Loucy (cell line): ENCODE data around the gene RNLS.

Experiments
- H2AFZ ChIP-seq: fragments of 200-600 bp; sonication (generic); 2 replicates; pipeline ENCODE4 v1.6.0; 2016; ENCODE audit warnings: antibody characterized with exemption, mild to moderate bottlenecking, low read length, moderate library complexity
- H3F3A ChIP-seq: fragments of 200-600 bp; 2 replicates; pipeline ENCODE4 v1.6.0; 2016; ENCODE audit warnings: antibody characterized with exemption, low read depth, mild to moderate bottlenecking
- H3K27me3 ChIP-seq: fragments of 200-600 bp; sonication (generic); 2 replicates; pipeline ENCODE4 v1.6.1; 2014; ENCODE audit warnings: low read length, mild to moderate bottlenecking; ENCODE audit not compliant: insufficient read depth, poor library complexity, severe bottlenecking
- H3K36me3 ChIP-seq: fragments of 200-600 bp; sonication (generic); 2 replicates; pipeline ENCODE4 v1.6.1; 2016; ENCODE audit warnings: low read length; ENCODE audit not compliant: insufficient read depth
- H3K4me1 ChIP-seq: fragments of 200-600 bp; sonication (generic); 2 replicates; pipeline ENCODE4 v1.5.1; 2014; ENCODE audit warnings: low read length, mild to moderate bottlenecking; ENCODE audit not compliant: insufficient read depth, poor library complexity, severe bottlenecking
- H3K4me2 ChIP-seq: fragments of 200-600 bp; sonication (generic); 2 replicates; pipeline ENCODE4 v1.6.0; 2014; ENCODE audit warnings: antibody characterized with exemption, low read length, low read depth, mild to moderate bottlenecking; ENCODE audit not compliant: poor library complexity, severe bottlenecking
- H3K4me3 ChIP-seq: fragments of 200-600 bp; sonication (generic); 2 replicates; pipeline ENCODE4 v1.5.1; 2014; ENCODE audit warnings: low read length, mild to moderate bottlenecking, mixed read lengths; ENCODE audit not compliant: poor library complexity, severe bottlenecking
- H3K79me2 ChIP-seq: fragments of 200-600 bp; sonication (generic); 2 replicates; pipeline ENCODE4 v1.6.1; 2014; ENCODE audit warnings: low read length; ENCODE audit not compliant: insufficient read depth
- H3K9ac ChIP-seq: fragments of 200-600 bp; sonication (generic); 2 replicates; pipeline ENCODE4 v1.6.0; 2014; ENCODE audit warnings: mild to moderate bottlenecking, low read depth, low read length, moderate library complexity; ENCODE audit not compliant: poor library complexity, severe bottlenecking
- H3K9me2 ChIP-seq: fragments of 200-600 bp; sonication (generic); replicated peaks from 2 replicates; pipeline ENCODE4 v1.6.1; 2016; ENCODE audit warnings: low read depth, low read length, mixed read lengths
- H3K9me3 ChIP-seq: fragments of 200-600 bp; sonication (generic); 2 replicates; pipeline ENCODE4 v1.6.1; 2014; ENCODE audit warnings: mild to moderate bottlenecking, antibody characterized with exemption, low read length, low read depth; ENCODE audit not compliant: insufficient read depth
- H4K20me1 ChIP-seq: fragments of 200-600 bp; sonication (generic); 2 replicates; pipeline ENCODE4 v1.6.0; 2014; ENCODE audit warnings: antibody characterized with exemption, low read length, mild to moderate bottlenecking; ENCODE audit not compliant: insufficient read depth, poor library complexity, severe bottlenecking
- EZH2phosphoT487 ChIP-seq: fragments of 200-600 bp; IDR thresholded peaks from 2 replicates; pipeline ENCODE4 v1.6.1; 2018; ENCODE audit warnings: antibody characterized with exemption, mild to moderate bottlenecking, moderate library complexity, borderline replicate concordance
- TF ChIP-seq, protein P1 (sequence below): fragments of 200-600 bp; sonication (generic); conservative IDR thresholded peaks from 2 replicates; pipeline ENCODE4 v1.5.1; 2014; ENCODE audit warnings: mild to moderate bottlenecking, antibody characterized with exemption, low read length

The RNLS gene

DNA sequence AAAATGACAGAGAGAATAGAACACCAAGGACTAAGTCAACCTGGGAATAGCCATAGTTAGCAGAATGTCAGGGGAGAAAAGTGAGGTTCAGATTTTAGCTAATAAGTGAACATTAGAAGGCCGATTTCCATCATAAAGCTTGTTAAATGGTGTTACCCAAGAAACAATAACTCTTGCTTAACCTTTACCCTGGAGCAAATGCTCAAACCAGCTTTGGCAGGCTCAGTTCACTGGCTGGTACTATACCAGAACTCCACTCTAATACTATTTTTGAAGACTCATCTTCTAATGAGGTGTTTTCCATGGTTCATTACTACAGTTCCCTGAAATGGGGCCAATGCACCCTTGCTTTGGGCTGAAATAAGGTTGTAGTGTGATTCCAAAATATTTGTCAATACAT, 61.3 kb downstream of the RNLS start:
- no peaks in the 10 kb centered on the region for H3K36me3 ChIP-seq
- TF ChIP-seq EZH2phosphoT487, result no peak
- TF ChIP-seq, protein P1, sequence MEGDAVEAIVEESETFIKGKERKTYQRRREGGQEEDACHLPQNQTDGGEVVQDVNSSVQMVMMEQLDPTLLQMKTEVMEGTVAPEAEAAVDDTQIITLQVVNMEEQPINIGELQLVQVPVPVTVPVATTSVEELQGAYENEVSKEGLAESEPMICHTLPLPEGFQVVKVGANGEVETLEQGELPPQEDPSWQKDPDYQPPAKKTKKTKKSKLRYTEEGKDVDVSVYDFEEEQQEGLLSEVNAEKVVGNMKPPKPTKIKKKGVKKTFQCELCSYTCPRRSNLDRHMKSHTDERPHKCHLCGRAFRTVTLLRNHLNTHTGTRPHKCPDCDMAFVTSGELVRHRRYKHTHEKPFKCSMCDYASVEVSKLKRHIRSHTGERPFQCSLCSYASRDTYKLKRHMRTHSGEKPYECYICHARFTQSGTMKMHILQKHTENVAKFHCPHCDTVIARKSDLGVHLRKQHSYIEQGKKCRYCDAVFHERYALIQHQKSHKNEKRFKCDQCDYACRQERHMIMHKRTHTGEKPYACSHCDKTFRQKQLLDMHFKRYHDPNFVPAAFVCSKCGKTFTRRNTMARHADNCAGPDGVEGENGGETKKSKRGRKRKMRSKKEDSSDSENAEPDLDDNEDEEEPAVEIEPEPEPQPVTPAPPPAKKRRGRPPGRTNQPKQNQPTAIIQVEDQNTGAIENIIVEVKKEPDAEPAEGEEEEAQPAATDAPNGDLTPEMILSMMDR, result no peak
- H3K9me2 ChIP-seq, result no peaks in the 10 kb centered on the region
- H3K79me2 ChIP-seq, result no peaks in the 10 kb centered on the region
- no peak overlapping the region for H3K4me3 ChIP-seq
- no peaks in the 10 kb centered on the region for H4K20me1 ChIP-seq
- H3F3A ChIP-seq, result no peaks in the 10 kb centered on the region
- no peak overlapping the region for H3K9ac ChIP-seq
- no peak overlapping the region for H3K4me2 ChIP-seq
- no peaks in the 10 kb centered on the region for H3K9me3 ChIP-seq
- no peak overlapping the region for H2AFZ ChIP-seq
- H3K27me3 ChIP-seq, result no peaks in the 10 kb centered on the region
- H3K4me1 ChIP-seq, result no peaks in the 10 kb centered on the region

DNA sequence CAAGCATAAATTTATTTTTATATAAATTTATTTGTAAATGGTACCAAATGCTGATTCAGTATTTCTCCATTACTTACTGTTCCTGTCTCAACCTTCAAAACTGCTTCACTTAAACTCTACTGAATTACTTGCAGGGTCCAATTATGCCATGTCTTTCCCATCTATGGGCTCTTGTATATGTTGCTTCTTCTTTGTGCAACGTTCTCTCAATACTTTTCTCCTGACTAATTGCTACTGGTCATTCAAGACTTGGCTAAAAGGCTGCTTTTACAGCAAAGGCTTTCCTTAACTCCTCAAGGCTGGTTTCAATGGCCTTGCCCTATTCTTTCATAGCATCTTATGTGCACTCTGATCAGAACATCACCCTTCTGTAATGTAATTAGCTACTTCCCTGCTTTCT, 67.9 kb downstream of the RNLS start:
- Histone ChIP-seq H4K20me1 (no peaks in the 10 kb centered on the region), H2AFZ (no peak overlapping the region), H3K9me2 (no peaks in the 10 kb centered on the region), H3K9ac (no peak overlapping the region), H3K9me3 (no peaks in the 10 kb centered on the region), H3K4me1 (no peaks in the 10 kb centered on the region), H3K79me2 (no peaks in the 10 kb centered on the region), H3K4me3 (no peak overlapping the region), H3K36me3 (no peaks in the 10 kb centered on the region), H3K4me2 (no peak overlapping the region), H3F3A (no peaks in the 10 kb centered on the region), H3K27me3 (no peaks in the 10 kb centered on the region)
- no peak for TF ChIP-seq EZH2phosphoT487
- TF ChIP-seq, protein P1, result no peak

DNA sequence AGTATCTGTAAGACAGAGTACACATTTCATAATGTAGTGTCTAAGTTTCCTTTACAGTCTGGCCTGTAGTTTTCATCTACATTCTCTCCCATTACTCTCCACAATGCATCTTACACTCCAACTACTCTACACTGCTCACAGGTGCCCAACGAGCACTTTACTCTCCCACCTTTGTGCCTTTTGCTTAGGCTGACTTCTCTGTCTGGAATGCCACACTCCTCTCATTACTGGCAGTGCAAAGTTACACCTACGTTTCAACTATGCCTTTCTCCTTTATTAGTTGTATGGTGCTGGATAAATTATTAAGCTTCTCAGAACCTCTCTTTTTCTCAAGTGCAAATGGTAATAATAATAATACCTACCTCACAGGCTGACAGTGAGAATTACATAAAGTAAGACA, 70.5 kb downstream of the RNLS start:
- Histone ChIP-seq H2AFZ (no peak overlapping the region), H3K27me3 (no peaks in the 10 kb centered on the region), H3K9ac (no peak overlapping the region), H3K9me2 (no peaks in the 10 kb centered on the region), H3F3A (no peaks in the 10 kb centered on the region), H4K20me1 (no peaks in the 10 kb centered on the region), H3K4me2 (no peak overlapping the region), H3K36me3 (no peaks in the 10 kb centered on the region), H3K79me2 (no peaks in the 10 kb centered on the region), H3K4me1 (no peaks in the 10 kb centered on the region), H3K9me3 (no peaks in the 10 kb centered on the region), H3K4me3 (no peak overlapping the region)
- no peak for TF ChIP-seq EZH2phosphoT487
- TF ChIP-seq, protein P1, result no peak
